GF-D8 (cell line): ENCODE data around the gene MAML1.

Experiments used
- DNase-seq: peaks from one replicate; lab custom pipeline; 2025; lab: John Stamatoyannopoulos, UW

Gene MAML1

DNA sequence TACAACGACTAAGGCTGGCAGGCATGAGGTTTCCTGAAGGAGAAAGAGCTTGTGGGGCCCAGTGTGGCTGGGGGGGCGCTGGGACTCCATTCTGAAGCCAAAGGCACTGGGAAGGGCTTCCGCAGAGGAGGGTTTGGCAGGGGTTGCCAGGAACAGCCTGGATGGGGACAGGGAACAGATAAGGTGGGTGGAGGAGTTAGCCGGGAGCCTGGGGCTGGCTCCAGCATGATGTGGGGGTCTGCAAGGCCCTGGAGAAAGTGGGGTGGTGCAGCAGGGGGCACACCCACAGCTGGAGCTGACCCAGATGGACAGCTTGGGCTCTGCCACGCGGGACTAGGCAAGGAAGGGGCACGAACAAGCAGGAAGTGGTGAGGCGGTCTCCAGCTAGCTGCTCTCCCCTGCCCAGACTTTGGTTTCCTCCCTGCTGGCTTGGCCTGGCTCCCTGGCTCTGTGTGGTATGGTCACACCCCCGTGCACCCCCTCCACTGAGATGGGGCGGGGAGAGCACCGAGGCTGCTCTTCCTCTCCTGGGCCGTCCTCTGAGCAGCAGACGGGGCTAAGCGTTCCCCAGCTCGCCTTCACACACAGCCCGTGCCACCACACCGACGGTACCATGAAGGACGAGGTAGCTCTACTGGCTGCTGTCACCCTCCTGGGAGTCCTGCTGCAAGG lies 61.0 kb downstream of the MAML1 start, which contains the start of gene LTC4S:
Gene LTC4S (plus strand): TSS at position 519 of the 672 bp plus-strand sequence. CDS start 95 bp downstream, at position 614.
- DNase-seq: peak; percentile 93

DNA sequence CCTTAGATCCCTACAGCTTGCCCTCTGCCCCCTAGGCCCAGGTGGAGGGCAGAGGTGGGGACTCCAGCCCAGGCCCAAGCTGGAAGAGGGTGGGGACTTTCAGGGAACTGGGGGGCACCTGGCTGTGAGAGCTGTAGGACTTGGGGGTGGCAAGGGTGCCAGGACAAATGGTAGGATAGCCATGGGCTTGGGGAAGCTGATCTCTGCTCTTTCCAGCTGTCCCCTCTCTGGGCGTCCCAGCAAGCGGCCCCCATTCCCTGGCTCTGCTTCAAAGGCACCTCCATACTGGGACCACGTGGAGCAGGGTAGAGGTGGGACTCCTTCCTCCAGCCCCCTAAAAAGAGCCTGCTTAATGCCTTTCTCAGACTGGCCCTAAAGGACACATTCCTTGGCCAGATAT lies 61.5 kb downstream of the MAML1 start:
- no peak for DNase-seq

DNA sequence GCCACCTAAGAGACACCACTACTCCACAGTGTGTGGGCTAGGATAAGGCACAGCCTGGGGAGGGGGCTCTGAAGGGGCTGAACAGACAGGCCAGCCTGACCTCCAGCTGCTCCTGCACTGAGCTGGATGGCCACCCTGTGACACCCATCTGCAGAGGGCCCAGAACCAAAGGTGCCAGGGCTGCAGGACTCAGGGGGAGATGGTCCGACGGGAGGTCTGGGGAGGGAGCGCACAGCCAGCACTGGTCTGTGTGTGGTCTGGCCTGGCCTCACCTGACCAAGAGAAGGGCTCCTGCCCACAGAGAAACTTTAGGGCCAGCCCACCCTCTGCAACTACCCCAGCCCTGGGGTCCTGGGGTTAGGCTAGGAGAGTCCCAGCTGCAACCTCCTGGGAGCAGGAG lies 62.0 kb downstream of the MAML1 start:
- DNase-seq: no peak

DNA sequence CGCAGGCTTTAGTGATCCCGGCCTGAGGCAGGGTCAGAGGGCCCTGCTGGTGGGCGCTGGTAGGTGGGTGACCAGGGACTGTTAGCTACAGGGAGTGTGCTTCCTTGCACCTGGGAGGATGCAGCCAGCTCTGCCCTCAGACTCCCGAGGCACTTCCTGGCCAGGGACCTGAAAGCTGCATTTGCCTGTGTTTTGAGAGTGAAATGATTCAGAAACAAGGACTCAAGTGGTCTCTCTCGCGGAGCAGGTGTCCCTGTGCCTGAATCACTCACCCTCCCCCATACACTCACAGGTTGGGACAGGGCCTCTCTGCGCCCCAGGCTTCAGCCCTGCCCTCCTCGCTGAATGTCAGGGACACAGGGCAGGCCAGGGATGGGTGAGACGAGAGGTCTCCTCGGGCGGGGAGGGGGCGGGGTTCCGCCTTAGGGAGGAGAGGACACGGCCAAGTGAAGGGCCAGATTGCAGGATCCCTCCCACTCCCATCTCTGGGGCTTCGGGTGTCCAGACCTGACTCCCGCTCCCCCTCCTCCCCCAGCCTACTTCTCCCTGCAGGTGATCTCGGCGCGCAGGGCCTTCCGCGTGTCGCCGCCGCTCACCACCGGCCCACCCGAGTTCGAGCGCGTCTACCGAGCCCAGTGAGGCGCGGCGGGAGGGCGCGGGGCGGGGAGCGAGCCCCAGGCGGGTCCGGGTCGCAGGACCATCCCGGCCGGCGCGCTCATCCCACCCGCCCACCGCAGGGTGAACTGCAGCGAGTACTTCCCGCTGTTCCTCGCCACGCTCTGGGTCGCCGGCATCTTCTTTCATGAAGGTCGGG lies 62.6 kb downstream of the MAML1 start:
- no peak for DNase-seq

DNA sequence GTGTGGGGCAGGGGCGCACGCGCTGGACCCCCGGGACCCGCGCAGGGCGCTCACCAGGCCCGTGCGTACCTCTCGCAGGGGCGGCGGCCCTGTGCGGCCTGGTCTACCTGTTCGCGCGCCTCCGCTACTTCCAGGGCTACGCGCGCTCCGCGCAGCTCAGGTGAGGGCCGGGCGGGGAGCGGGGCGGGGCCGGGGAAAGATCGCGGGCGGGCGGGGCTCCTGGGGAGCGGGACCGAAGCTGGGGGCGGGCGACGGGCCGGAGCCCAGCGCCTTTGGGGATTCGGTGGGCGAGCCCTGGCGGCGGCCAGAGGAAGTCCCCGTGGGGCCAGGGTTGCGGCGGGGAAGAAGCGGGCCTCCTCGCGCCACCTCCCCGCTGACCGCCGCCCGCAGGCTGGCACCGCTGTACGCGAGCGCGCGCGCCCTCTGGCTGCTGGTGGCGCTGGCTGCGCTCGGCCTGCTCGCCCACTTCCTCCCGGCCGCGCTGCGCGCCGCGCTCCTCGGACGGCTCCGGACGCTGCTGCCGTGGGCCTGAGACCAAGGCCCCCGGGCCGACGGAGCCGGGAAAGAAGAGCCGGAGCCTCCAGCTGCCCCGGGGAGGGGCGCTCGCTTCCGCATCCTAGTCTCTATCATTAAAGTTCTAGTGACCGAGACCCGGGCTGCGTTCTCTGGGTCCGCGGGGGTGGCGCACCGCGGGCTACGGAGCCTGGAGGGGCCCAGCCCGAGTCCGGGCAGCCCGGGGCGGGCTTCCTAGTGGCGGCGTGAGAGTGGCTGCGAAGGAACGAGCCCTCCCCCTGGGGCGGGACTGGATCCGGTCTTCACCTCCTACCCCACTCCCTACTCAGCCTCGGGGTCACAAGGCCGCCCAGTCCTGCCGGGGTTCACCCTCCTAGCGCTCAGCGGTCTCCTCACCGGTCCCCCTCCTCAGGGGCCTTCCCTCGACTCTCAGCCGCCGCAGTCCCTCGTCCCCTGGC lies 63.5 kb downstream of the MAML1 start:
- DNase-seq: peak; percentile 59

DNA sequence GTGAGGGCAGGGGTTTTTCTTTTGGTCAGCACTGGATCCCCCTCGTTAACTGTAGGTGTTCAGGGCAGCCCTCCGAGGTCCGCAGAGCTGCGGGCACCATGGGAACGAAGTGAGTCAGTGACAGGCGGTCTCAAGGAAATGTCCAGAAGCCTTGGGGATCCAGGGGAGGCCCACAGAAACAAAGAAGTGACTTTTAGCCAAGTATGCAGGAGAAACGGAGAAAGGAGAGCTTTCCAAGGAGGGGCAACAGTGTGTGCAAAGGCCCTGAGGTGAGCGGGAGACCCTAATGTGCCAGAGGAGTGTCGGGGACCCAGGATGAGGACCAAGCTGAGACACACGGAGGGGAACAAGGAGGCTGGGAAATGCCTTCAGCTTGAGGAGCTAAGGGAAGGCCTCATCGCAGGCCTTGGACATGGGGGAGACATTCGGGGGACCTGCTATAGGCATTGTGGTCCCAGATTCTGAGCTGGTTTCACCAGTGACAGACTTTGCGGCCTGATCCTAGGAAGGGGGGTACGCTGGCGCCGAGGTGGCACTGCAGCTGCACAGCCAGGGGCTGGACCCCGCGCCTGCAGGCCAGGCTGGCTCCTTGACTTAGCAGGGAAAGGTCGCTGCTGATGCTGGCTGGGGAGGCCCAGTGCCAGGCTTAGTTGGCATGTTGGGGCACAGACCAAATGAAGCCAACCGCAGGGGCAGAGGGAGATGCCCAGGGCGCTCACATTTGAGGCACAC lies 64.4 kb downstream of the MAML1 start:
- DNase-seq: no peak

- DNase-seq: no peak
Measured at GRCh38 chr5:179797741-179798140, 65.1 kb downstream of the MAML1 start.

DNA sequence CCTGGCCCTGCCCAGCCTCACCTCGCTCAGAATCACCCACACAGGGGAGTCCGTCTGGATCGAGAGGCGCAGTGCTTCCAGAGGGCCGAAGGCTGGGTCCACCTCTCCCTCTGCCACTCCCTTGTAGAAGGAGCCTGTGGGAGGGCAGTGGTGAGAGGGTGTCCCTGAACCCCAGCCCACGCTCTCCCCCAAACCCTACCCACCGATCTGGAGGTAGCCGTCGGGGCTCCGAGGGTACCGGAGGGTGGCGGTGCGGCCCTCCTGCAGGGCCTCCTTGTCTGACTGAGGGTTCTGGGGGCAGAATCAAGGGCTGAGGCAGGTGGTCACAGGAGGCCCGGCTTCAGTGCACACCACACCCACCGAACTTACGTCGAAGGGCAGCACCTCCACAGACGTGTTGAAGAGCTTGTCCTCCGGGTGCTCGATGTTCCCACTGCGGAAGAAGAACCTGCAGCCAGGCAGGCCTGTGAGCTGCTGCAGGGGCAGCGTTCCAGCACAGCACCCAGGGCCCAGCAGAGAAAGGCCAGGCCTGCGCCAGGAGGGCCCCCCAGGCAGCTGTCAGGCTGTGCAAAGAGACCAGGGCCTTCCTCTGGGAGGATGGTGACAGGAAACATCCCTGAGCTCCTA lies 65.6 kb downstream of the MAML1 start:
- DNase-seq: no peak

DNA sequence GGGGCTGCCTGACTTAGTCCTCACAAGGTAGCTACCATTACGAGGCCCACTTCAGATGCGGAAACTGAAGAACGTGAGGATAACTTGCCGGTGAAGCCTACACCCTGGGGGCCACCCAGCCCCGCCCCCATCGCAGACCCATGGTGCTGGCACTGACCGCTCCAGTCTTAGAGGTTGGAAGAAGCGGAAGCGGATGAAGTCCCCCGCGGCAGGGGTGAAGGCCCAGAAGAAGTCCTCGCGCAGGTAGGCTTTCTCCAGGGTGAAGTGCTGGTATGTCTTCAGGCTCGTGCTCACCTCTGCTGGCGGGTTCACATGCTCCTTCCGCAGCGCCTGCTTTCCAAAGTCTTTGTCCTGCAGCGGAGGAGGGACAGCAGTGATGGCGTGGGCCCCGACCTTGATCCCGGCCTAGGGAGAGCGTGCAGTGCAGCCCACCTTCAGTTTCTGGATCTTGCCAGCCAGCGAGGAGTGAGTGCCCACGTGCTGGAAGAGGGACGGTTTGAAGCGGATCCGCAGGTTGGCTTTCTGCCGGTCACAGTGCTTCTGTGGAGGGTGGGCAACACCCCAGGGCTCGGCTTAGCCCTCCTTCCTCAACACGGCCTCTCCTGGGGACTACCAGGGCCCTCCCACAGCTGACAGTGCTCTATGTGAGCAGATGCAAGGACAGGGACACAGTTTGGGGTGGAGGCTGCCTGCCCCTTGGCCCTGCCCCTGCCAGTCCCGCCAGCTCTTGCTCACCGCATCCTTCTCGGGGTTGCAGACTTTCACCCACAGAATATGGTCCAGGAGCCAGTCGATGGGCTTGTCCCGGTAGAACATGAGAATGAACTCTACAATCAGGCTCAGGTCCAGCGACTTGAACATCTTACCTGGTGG lies 66.4 kb downstream of the MAML1 start:
- DNase-seq: no peak

DNA sequence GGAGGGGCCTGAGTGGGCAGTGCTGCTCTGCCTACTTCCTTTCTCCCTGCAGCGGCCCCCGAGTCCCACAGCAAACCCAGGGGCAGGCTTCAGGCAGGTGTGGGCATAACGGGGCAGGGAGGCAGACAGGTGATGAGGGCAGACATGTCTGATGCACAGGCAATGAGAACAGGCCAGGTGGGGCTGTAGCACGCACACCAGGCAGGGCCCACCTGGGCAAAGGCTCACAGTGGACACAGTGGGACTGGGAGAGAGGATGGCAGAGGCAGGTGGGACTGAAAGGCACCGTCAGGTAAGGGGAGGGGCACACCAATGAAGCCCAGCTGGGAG lies 67.0 kb downstream of the MAML1 start:
- DNase-seq: no peak

- DNase-seq: no peak
Measured at GRCh38 chr5:179800071-179800695, 67.6 kb downstream of the MAML1 start.

GRCh38 chr5:179800696-179801201 lies 68.1 kb downstream of the MAML1 start:
- no peak for DNase-seq

DNA sequence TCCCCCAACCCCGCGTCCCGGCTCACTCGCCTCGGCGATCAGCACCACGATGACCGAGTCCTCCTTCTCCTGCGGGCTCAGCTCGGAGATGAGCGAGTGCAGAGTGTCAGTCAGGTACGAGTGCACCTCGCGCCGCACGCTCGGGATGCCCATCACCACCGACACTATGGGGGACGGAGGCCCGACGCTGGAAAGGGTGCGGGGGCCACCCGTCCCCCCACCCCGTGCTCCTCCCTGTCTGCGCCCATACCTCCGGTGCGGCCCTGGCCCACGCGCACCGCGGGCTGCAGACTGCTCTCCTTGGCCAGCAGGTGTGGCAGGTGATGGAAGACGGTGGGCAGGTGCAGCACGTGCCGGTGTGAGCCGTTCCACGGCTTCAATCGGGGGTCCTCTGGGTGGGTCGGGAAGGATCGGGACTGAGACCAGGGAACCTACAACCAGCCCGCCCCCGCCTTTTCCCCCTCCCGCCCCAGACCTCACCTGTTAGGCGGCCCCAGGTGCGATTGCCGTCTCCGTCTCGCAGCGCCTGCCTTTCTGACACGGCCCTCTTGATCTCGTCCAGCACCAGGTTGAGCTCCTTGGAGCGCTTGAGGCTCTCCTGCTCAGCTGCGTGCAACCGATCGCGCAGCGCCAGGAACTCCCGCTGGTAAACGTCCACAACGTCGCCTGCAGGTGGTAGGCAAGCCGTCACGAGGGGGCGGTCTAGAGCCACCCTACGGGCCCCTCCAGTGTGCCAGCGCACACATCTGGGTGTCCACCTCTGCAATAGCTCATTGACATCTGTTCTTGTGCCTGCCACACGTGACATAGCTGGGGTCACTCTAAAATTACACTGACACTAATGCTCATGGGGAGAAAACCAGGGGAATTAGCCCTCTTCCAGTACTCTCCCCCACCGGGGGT lies 68.9 kb downstream of the MAML1 start:
- no peak for DNase-seq

- DNase-seq: no peak
Measured at GRCh38 chr5:179802207-179802883, 69.7 kb downstream of the MAML1 start.

DNA sequence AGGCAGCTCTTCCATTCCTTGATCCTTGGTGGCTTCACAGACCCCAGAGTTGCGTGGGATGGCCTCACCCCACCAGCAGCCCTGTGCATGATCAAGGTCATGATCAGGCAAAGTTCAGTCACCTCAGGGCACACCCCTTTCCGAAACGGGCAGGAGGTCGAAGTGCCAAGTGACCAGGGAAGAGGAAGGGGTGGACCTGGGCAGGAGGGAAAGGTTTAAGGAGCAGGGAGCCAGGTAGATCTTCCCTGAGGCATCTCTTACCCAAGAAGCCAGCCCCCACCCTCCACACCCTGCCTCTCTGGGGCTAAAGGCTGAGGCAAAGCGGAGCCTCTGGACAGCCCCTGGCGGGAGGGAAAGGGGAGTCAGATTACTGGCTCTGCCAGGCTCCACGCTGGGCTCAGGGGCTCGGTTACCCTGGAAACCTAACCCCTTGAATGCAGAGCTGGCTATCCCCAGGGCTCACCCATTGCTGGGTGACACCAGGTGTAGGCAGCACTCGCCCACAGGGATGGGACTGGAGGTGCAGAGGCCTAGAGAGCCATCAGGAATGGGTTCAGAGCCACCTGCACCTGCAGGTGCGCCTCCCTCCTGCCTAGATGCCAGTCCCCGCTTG lies 70.4 kb downstream of the MAML1 start:
- no peak for DNase-seq

DNA sequence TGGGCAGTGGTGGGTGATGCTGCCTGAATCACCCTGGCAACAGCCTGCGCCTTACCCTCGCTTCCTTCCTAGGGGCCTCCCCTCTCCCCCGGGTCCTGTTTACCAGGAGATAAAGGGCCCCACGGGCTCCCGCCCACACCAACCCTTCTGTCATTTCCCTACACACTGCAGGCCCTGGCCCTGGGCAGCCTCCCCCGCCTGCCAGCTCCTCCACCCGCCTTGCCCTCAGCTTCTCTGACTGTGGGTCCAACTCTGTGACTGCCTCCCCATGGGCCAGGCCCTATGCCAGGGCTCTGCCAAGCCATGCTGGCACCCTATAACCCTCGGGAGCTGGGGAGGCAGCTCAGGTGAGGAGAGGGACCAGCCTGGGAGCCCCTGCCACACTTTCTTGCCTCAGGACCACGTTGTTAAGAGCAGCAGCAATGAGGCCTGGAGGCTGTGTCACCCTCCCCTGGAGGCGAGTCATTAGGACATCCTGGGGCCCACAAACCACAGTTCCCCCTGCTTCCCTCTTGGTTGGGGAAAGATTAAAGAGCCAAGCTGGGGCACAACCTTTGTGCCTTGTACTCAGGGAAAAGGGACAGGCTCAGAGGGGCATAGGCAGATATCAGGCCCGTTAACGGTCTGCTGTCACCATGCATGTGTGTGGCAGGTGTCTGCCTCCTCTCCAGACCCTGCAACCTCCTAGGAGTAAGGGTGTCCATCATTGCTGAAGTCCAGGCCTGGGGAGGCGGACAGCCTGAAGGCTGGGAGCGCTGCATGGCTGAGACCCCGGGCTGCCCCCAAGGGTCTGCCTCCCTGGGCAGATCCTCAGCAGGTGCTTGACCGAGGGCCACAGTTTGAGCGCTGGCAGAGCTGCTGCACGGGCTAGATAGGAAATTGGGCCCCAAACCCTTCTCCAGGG lies 71.3 kb downstream of the MAML1 start:
- peak; percentile 86 for DNase-seq
